ENCODE measurements around the gene RPL29.

DNA sequence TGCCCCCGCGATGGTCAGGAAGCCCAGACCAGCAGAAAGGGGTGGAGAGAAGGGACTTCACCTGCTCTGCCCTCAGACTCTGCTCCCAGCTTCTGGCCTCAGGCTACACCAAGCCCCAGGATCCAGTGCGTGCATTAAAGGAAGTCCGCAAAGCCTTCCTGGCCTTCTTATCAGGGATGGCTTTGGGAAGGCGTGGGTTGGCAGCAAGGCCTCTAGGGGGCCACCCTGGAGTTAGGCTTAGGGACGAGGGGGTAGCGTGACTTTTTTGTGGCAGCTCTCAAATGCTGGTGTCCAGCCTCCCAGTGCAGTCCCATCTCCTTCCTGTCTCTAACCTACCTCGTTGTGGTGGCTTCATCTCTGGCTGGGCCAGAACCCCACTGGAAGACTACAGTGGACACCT, 18.9 kb upstream of the RPL29 start:
- no peak for TF ChIP-seq SUZ12 (IDR thresholded peaks at IDR 0.05)
- TF ChIP-seq NFRKB (IDR thresholded peaks at IDR 0.05) = no peak
- TF ChIP-seq SP1 (IDR thresholded peaks at IDR 0.05) = no peak
- no peak for TF ChIP-seq ARNT (IDR thresholded peaks at IDR 0.05)
- TF ChIP-seq BHLHE40 (IDR thresholded peaks at IDR 0.05; ENCODE audit: borderline replicate concordance) = no peak
- TF ChIP-seq ZNF384 (IDR thresholded peaks at IDR 0.05) = no peak
- TF ChIP-seq, protein P1, sequence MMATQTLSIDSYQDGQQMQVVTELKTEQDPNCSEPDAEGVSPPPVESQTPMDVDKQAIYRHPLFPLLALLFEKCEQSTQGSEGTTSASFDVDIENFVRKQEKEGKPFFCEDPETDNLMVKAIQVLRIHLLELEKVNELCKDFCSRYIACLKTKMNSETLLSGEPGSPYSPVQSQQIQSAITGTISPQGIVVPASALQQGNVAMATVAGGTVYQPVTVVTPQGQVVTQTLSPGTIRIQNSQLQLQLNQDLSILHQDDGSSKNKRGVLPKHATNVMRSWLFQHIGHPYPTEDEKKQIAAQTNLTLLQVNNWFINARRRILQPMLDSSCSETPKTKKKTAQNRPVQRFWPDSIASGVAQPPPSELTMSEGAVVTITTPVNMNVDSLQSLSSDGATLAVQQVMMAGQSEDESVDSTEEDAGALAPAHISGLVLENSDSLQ (IDR thresholded peaks at IDR 0.05) = no peak
- no peak for TF ChIP-seq HDGF (IDR thresholded peaks at IDR 0.05; ENCODE audit: borderline replicate concordance)
- no peak for TF ChIP-seq FOXA1 (IDR thresholded peaks at IDR 0.05)
